Activated naive CD4-positive, alpha-beta T cell treated with anti-CD3 and anti-CD28 coated beads, Interleukin-2, amount 10 ng/mL, durations not matched to agents 7 days and 5 days (primary cell): ENCODE measurements around the gene RIC8A.

Source experiments
- CTCF ChIA-PET: fragments of 350-600 bp; sonication (Branson Sonifier 250); formaldehyde crosslinking; loops from one replicate; lab custom pipeline; 2021; ENCODE audit warnings: antibody characterized with exemption; lab: Charles Lee
- DNase-seq: peaks from one replicate; pipeline ENCODE4 v3.0.0-alpha.2; 2020
- H3K27ac Mint-ChIP-seq: one replicate; pipeline ENCODE4 v1.8.0; 2021; ENCODE audit warnings: mild to moderate bottlenecking, moderate library complexity, mixed read lengths
- H3K27me3 Mint-ChIP-seq: one replicate; pipeline ENCODE4 v1.8.0; 2021; ENCODE audit warnings: mild to moderate bottlenecking, mixed read lengths
- H3K36me3 Mint-ChIP-seq: one replicate; pipeline ENCODE4 v1.8.0; 2021; ENCODE audit warnings: mixed read lengths
- H3K4me1 Mint-ChIP-seq: one replicate; pipeline ENCODE4 v1.8.0; 2021; ENCODE audit warnings: mixed read lengths
- H3K4me3 Mint-ChIP-seq: one replicate; pipeline ENCODE4 v1.8.0; 2021; ENCODE audit warnings: mild to moderate bottlenecking, moderate library complexity, mixed read lengths
- H3K9me3 Mint-ChIP-seq: one replicate; pipeline ENCODE4 v1.8.0; 2021; ENCODE audit warnings: mixed read lengths

Gene RIC8A

DNA sequence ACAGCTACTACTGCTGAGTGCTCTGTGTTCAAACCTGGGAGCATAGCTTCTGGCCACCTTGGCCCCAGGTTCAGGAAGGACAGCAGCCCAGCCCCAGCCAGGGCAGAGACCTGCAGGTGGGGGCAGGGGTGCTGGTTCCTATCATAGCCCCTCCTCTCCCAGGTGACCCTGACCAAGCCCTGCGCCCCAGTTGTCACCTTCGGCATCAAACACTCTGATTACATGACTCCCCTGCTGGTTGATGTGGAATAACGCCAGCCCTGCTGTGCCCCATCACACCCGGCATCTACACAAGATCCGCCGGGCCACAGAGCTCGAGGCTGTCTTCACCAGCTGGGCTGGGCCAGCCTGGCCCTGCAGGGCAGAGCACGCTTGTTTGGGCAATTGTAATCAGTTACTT lies 7.7 kb upstream of the RIC8A start:
- Mint-ChIP-seq H3K9me3 (no peaks in the 10 kb centered on the region), H3K4me1 (peaks cover 39% of the 10 kb centered on the region), H3K27ac (no peak overlapping the region), H3K27me3 (no peaks in the 10 kb centered on the region), H3K36me3 (peaks cover 22% of the 10 kb centered on the region), H3K4me3 (no peak overlapping the region)
- CTCF ChIA-PET = interaction anchor here (0.7 to 1.3 kb wide), 2 partner anchors 51 to 250 kb away, joined by 3 read pairs; no protein-coding TSS in a partner anchor
- peak; percentile 21 for DNase-seq

- Mint-ChIP-seq H3K4me1 (peaks cover 43% of the 10 kb centered on the region), H3K36me3 (peaks cover 24% of the 10 kb centered on the region), H3K27me3 (no peaks in the 10 kb centered on the region), H3K9me3 (no peaks in the 10 kb centered on the region), H3K27ac (peak overlapping the region; percentile 7), H3K4me3 (no peak overlapping the region)
- CTCF ChIA-PET = interaction anchor here (1.3 kb wide), 1 partner anchor 50 kb away, joined by 3 read pairs; no protein-coding TSS in a partner anchor
- DNase-seq = no peak
These were observed 7.1 kb upstream of the RIC8A start for GRCh38 chr11:200224-201003.

DNA sequence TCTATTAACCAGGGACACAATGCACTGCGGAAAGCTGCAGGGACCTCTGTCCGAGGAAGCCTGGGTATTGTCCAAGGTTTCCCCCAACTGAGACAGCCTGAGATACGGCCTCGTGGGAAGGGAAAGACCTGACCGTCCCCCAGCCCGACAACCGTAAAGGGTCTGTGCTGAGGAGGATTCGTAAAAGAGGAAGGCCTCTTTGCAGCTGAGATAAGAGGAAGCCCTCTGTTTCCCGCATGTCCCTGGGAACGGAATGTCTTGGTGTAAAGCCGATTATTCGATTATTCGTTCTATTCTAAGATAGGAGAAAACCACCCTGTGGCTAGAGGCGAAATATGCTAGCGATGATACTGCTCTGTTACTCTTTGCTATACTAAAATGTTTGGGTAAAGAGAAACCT lies 5.5 kb upstream of the RIC8A start:
- peak overlapping the region; percentile 81 for H3K27ac Mint-ChIP-seq
- no peaks in the 10 kb centered on the region for H3K9me3 Mint-ChIP-seq
- H3K36me3 Mint-ChIP-seq = peaks cover 27% of the 10 kb centered on the region
- H3K27me3 Mint-ChIP-seq = no peaks in the 10 kb centered on the region
- CTCF ChIA-PET = no interaction called here
- H3K4me1 Mint-ChIP-seq = peaks cover 51% of the 10 kb centered on the region
- H3K4me3 Mint-ChIP-seq = peak overlapping the region; percentile 32
- DNase-seq = no peak

DNA sequence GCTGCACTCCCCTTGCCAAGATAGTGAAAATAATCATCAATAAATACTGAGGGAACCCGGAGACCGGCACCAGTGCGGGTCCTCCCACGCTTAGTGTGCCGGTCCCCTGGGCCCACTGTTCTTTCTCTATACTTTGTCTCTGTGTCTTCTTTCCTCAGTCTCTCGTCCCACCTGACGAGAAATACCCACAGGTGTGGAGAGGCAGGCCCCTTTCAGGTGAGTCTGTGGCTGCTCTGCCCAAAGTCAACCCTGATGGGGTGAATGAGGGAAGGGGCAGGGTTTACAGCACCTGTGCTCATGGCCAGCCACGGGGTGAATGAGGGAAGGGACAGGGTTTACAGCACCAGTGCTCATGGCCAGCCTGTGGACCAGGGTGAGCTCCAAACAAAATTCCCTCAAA lies 5.0 kb upstream of the RIC8A start:
- CTCF ChIA-PET = interaction anchor here (1.3 to 1.4 kb wide), 2 partner anchors 48 to 160 kb away, joined by 3 to 4 read pairs; no protein-coding TSS in a partner anchor
- DNase-seq = peak; percentile 21
- Mint-ChIP-seq H3K9me3 (no peaks in the 10 kb centered on the region), H3K27me3 (peaks cover 4% of the 10 kb centered on the region), H3K4me1 (peaks cover 51% of the 10 kb centered on the region), H3K27ac (peak overlapping the region; percentile 81), H3K36me3 (peaks cover 29% of the 10 kb centered on the region), H3K4me3 (peak overlapping the region; percentile 32)

DNA sequence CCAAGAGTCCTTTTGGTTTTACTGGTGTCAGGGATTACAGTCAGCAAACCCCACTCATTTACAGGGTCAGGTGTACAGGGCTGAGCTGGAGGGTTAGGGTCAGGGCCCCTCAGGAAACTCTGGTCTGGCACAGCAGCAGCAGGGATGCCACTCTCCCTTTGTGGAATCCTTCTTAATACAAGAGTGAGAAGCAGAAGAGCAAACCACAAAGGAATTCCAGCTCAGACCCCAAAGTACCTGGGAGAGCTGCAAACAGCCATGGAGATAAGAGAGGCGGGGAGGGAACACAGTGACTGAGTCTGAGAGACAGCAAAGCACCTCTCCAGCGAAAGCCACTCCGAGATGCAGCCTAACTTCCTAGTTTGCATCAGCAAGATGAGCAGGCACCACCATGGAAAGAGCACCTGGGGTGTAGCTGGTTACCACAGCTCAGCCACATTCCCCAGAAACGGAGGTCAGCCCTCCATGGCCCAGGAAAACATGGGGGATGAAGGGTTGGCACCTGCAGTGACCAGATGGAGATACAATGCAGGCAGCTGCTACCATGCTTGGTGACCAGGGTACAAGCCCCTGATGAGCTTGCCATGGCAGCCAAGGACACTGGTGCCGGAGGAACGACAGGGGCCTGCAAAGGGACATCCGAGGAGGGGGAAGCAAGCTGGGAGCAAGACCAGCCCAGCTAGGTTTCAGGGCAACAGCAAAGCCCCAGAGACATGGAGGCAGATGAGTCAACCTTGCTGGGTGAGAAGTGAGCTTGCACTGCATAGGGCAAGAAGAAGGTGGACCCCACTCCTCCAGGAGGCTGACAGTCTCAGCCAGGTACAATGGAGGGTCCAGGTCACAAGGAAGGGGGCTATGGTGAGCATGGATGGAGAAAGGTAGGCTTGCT lies 4.2 kb upstream of the RIC8A start:
- Mint-ChIP-seq H3K9me3 (no peaks in the 10 kb centered on the region), H3K36me3 (peaks cover 29% of the 10 kb centered on the region), H3K4me3 (no peak overlapping the region), H3K27me3 (peaks cover 7% of the 10 kb centered on the region), H3K27ac (peak overlapping the region; percentile 64), H3K4me1 (peaks cover 51% of the 10 kb centered on the region)
- CTCF ChIA-PET = interaction anchor here (1.3 to 1.4 kb wide), 2 partner anchors 47 to 159 kb away, joined by 3 to 4 read pairs; no protein-coding TSS in a partner anchor
- no peak for DNase-seq

DNA sequence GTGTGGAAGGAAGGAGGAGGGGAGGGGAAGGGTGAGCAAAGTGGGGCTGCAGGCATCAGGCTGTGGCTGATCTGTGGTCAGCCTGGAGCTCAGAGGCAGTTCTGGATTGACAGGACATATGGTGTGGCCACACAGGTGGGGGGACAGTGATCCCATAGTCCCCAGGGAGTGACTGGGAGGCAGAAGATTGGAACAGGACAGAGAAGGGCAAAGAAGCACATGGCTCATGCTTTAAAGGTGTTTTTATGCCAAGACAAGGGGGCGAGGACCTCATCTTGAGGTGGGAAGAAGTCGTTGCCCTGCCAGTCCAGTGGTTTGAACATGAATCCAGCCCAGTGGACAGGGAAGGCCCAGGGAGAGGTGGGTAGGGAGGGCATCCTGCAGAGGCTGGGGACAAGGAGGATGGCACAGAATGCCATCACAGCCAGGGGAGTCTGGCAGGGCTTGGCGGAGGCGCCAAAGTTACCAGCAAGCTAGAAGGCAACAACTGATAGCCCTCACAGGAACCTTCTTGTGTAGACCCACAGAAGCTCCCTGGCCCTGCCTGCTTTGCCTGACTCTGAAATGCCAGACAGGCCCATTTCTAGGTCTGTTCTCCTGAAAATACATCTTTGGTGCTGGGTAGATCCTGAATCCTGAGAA lies 3.4 kb upstream of the RIC8A start:
- H3K9me3 Mint-ChIP-seq = no peaks in the 10 kb centered on the region
- peaks cover 29% of the 10 kb centered on the region for H3K36me3 Mint-ChIP-seq
- CTCF ChIA-PET = interaction anchor here (1.3 kb wide), 1 partner anchor 158 kb away, joined by 4 read pairs; no protein-coding TSS in a partner anchor
- H3K4me1 Mint-ChIP-seq = peaks cover 52% of the 10 kb centered on the region
- H3K27me3 Mint-ChIP-seq = peaks cover 7% of the 10 kb centered on the region
- DNase-seq = no peak
- no peak overlapping the region for H3K4me3 Mint-ChIP-seq
- H3K27ac Mint-ChIP-seq = peak overlapping the region; percentile 64

DNA sequence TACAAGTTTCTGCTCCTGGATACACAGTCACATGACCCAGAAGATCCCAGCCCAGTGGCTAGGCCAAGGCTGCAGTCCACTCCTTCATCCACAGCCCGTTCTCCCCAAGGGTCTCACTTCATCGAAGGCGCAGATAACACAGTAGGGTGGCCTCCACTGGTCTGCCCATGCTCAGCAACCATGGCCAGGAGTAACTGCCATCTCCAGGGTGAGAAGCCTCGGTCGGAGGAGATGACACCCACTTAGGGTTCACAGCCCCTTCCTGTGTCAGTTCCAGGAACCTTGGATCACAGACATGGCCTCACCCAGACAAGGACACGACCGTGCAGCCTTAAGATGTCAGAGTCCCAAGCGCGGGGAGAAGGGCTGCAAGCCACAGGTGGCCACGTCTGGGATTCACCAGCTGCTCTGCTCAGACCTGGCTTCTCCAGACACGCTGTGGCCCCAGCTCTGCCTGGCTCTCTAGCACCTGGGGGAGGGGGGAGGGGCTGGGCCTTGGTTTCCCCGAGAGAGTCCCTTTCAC lies 2.9 kb upstream of the RIC8A start:
- Mint-ChIP-seq H3K4me3 (no peak overlapping the region), H3K4me1 (peaks cover 55% of the 10 kb centered on the region), H3K27ac (peak overlapping the region; percentile 49), H3K36me3 (peaks cover 29% of the 10 kb centered on the region), H3K9me3 (no peaks in the 10 kb centered on the region), H3K27me3 (peaks cover 7% of the 10 kb centered on the region)
- CTCF ChIA-PET = no interaction called here
- no peak for DNase-seq

GRCh38 chr11:205221-206001 lies 2.1 kb upstream of the RIC8A start:
- DNase-seq = no peak
- CTCF ChIA-PET = no interaction called here
- Mint-ChIP-seq H3K4me1 (peaks cover 62% of the 10 kb centered on the region), H3K4me3 (peak overlapping the region; percentile 96), H3K27me3 (peaks cover 7% of the 10 kb centered on the region), H3K36me3 (peaks cover 33% of the 10 kb centered on the region), H3K9me3 (no peaks in the 10 kb centered on the region), H3K27ac (no peak overlapping the region)

- H3K4me1 Mint-ChIP-seq = peaks cover 64% of the 10 kb centered on the region
- H3K27ac Mint-ChIP-seq = peak overlapping the region; percentile 100
- CTCF ChIA-PET = interaction anchor here (1.8 kb wide), 1 partner anchor 44 kb away, joined by 8 read pairs; no protein-coding TSS in a partner anchor
- H3K4me3 Mint-ChIP-seq = peak overlapping the region; percentile 96
- H3K9me3 Mint-ChIP-seq = no peaks in the 10 kb centered on the region
- no peak for DNase-seq
- H3K36me3 Mint-ChIP-seq = peaks cover 31% of the 10 kb centered on the region
- H3K27me3 Mint-ChIP-seq = peaks cover 7% of the 10 kb centered on the region
These were observed 1.5 kb upstream of the RIC8A start for GRCh38 chr11:206002-206384.

DNA sequence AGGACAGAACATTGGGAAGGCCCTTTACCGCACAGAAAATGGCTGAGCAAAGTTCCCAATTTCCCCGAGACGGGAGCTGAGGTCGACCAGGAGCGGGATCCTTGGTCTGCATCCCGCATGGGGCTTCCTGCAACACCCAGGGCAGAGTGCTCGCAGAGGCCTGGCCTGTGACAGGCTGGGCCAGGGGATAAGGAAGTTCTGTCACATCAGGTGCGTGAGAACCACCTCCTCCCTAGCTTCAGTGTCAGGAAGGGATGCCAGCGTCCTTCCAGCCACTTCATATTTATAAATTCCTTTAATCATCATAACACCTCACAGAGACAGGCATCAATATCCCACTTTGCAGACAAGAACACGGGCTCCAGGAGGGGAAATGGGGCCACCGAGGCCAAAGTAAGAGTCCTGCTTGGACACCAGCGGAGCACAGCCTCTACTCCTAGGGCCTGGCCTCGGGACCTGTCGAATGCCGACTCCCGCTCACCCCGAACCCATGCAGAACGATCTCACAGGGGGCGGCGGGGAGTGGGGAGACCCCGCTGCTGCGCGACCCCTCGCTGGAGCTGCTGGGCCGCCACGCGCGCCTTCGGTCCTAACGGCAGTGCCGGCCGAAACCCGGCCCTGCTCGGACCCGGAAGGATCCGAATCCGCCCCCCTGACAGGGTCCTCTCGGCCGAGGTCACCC lies 841 bp upstream of the RIC8A start:
- peaks cover 61% of the 10 kb centered on the region for H3K4me1 Mint-ChIP-seq
- peak; percentile 50 for DNase-seq
- H3K36me3 Mint-ChIP-seq = peaks cover 35% of the 10 kb centered on the region
- peak overlapping the region; percentile 96 for H3K4me3 Mint-ChIP-seq
- CTCF ChIA-PET = interaction anchor here (0.8 to 1.8 kb wide), 4 partner anchors 28 to 103 kb away, joined by 3 to 8 read pairs (median 4); partner anchors contain the start of gene PSMD13
- no peaks in the 10 kb centered on the region for H3K9me3 Mint-ChIP-seq
- peak overlapping the region; percentile 100 for H3K27ac Mint-ChIP-seq
- H3K27me3 Mint-ChIP-seq = peaks cover 7% of the 10 kb centered on the region

DNA sequence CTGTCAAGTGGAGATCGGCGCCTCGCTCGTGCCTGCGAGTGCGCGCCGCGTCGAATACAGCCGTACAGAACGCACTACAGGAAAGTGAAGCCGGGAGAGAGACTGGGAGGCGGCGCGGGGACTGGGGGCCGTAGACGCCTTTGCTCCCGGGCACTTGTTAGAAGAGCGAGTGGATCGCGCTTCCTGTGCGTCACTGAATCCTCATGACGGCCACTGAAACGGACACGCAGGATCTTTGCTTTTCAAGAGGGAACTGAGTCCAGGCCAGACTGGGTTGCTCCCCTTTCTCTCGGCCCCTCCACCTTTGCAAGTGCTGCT lies 314 bp downstream of the RIC8A start:
- H3K27me3 Mint-ChIP-seq = peaks cover 7% of the 10 kb centered on the region
- H3K27ac Mint-ChIP-seq = peak overlapping the region; percentile 100
- H3K9me3 Mint-ChIP-seq = no peaks in the 10 kb centered on the region
- CTCF ChIA-PET = interaction anchor here (0.8 to 1.9 kb wide), 6 partner anchors 9 to 105 kb away, joined by 3 to 8 read pairs (median 4); partner anchors contain the start of gene PSMD13
- peak overlapping the region; percentile 96 for H3K4me3 Mint-ChIP-seq
- H3K36me3 Mint-ChIP-seq = peaks cover 41% of the 10 kb centered on the region
- peaks cover 49% of the 10 kb centered on the region for H3K4me1 Mint-ChIP-seq
- DNase-seq = no peak

GRCh38 chr11:208181-208916 lies 841 bp downstream of the RIC8A start:
- peak; percentile 89 for DNase-seq
- H3K27me3 Mint-ChIP-seq = peaks cover 7% of the 10 kb centered on the region
- H3K9me3 Mint-ChIP-seq = no peaks in the 10 kb centered on the region
- peak overlapping the region; percentile 100 for H3K27ac Mint-ChIP-seq
- H3K4me3 Mint-ChIP-seq = peak overlapping the region; percentile 96
- peaks cover 41% of the 10 kb centered on the region for H3K36me3 Mint-ChIP-seq
- peaks cover 47% of the 10 kb centered on the region for H3K4me1 Mint-ChIP-seq
- CTCF ChIA-PET = interaction anchor here (1.5 to 1.9 kb wide), 4 partner anchors 8 to 29 kb away, joined by 3 to 5 read pairs (median 4); partner anchors contain the start of gene PSMD13
